Thoracic aorta (tissue), 2 donors: ENCODE measurements around the gene C19orf25. TPM values are rescaled to one million over a fixed set of nuclear protein-coding genes. Genes with fewer than 3 reads are reported as not detected.

Source experiments
- ATAC-seq: fragments of 150-250 bp; one replicate; pipeline ENCODE4 v1.8.0; 2017; ENCODE audit warnings: low read depth; ENCODE audit not compliant: insufficient number of reproducible peaks, low FRiP score
- DNase-seq: peaks from one replicate; pipeline ENCODE4 v3.0.0-alpha.2; 2020; ENCODE audit warnings: low spot score
- H3K27ac ChIP-seq, 2 donors: fragments of 200-600 bp; sonication (generic); 1 replicate in 1 of 2; 2 replicates in 1 of 2; pipeline ENCODE4 v1.5.1; 2016; ENCODE audit warnings: mild to moderate bottlenecking in 2 of 2, moderate library complexity in 2 of 2
- H3K27me3 ChIP-seq: fragments of 200-600 bp; sonication (generic); replicated peaks from 2 replicates; pipeline ENCODE4 v1.6.0; 2016; ENCODE audit warnings: mild to moderate bottlenecking; ENCODE audit not compliant: insufficient read depth
- H3K36me3 ChIP-seq: fragments of 200-600 bp; sonication (generic); one replicate; pipeline ENCODE4 v1.5.1; 2016
- H3K4me1 ChIP-seq, 2 donors: fragments of 200-600 bp; sonication (generic); 1 replicate in 1 of 2; 2 replicates in 1 of 2; pipeline versions ENCODE4 v1.5.1 to v1.6.0; 2016; ENCODE audit warnings: low read depth in 2 of 2, mild to moderate bottlenecking in 1 of 2; ENCODE audit not compliant: control insufficient read depth in 1 of 2
- H3K4me3 ChIP-seq: fragments of 200-600 bp; sonication (generic); 2 replicates; pipeline ENCODE4 v1.5.1; 2016; ENCODE audit warnings: mild to moderate bottlenecking
- H3K9me3 ChIP-seq: fragments of 200-600 bp; sonication (generic); 2 replicates; pipeline ENCODE4 v1.5.1; 2016
- total RNA-seq, 2 donors: library from RNA; depleted of rRNA; stranded (reverse); fragments of >200 nt; gene quantifications; one replicate each; pipeline versions ENCODE4 v1.1.0 to v1.2.3, GENCODE V29; 2016
- TF ChIP-seq, protein P1 (sequence below): fragments of 200-600 bp; sonication (generic); IDR thresholded peaks from one replicate; pipeline ENCODE4 v1.5.1; 2019; ENCODE audit warnings: antibody characterized with exemption

C19orf25 gene
- total RNA-seq, 2 donors from 2014 or later = 28.6 to 54.6 TPM

DNA sequence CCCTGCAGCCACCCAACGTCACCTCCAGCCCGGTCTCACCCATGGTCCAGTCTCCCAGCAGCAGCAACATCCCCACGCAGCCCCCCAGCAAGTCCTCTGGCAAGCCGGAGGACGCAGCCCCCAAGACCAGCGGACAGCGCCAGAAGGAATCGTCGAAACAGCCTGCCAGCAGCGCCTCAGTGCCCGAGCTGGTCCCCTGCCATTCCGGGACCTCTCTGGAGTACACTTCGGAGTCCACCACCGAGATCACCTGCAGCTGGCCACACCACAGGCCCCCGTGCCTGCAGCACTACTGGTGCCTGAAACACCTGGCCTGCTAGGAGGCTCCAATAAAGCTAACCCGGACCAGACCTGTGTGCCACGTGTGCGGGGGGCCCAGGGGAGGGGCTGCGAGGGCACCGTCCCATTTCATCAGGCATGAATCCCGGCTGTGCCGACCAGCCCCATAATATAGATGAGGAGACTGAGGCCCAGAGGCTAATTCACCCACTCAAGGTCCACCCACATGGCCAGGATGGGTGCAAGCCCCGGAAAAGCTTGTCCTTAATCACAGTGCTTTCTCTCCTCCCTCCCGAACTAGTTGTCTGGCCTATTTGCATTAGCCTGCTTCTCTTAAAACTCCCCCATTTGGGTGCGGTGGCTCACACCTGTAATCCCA lies 18.7 kb upstream of the C19orf25 start:
- no peaks in the 10 kb centered on the region for H3K4me1 ChIP-seq
- H3K9me3 ChIP-seq = no peaks in the 10 kb centered on the region
- TF ChIP-seq, protein P1, sequence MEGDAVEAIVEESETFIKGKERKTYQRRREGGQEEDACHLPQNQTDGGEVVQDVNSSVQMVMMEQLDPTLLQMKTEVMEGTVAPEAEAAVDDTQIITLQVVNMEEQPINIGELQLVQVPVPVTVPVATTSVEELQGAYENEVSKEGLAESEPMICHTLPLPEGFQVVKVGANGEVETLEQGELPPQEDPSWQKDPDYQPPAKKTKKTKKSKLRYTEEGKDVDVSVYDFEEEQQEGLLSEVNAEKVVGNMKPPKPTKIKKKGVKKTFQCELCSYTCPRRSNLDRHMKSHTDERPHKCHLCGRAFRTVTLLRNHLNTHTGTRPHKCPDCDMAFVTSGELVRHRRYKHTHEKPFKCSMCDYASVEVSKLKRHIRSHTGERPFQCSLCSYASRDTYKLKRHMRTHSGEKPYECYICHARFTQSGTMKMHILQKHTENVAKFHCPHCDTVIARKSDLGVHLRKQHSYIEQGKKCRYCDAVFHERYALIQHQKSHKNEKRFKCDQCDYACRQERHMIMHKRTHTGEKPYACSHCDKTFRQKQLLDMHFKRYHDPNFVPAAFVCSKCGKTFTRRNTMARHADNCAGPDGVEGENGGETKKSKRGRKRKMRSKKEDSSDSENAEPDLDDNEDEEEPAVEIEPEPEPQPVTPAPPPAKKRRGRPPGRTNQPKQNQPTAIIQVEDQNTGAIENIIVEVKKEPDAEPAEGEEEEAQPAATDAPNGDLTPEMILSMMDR = no peak
- ATAC-seq = no peak
- no peak overlapping the region for H3K4me3 ChIP-seq
- H3K27me3 ChIP-seq = no peaks in the 10 kb centered on the region
- H3K27ac ChIP-seq = no peak overlapping the region
- DNase-seq = no peak
- no peaks in the 10 kb centered on the region for H3K36me3 ChIP-seq

DNA sequence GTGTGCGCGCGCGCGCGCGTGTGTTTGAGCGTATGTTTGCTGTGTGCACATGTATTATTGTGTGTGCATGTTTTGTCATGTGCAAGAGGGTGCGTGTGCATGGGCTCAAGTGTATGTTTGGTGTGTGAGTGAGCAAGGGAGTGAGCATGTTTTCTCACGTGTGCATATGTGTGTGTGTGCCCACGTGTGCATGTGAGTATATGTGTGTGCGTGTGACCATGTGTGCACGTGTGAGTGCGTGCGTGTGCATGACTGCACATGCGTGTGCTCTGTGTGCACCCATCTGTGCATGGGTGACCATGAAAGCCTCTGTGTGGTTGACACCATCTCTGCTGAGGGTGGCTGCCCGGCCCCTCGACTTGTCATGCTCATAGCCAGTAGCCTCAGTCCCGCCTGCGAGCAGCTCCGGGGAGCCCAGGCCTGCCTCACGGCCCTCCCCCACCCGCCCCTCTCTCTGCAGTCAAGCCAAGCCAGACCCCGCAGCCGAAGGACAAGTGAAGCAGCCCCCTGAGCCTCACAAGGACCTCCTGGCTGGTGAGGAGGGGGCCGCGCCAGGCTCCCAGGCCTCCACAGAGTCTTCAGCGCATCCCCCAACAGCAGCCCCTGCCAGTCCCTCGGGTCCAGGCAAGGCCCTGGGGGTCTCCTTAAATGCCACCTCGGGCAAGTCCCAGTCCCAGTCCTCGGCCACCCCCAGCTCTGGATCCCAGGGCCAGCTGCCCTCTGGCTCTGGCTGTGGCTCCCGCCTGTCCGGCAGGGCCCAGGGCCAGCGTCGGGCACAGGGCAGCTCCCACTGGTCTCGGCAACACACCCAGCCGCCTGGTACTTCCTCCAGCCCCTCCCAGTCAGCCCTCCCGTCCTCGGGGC lies 17.9 kb upstream of the C19orf25 start:
- DNase-seq = no peak
- H3K36me3 ChIP-seq = no peaks in the 10 kb centered on the region

DNA sequence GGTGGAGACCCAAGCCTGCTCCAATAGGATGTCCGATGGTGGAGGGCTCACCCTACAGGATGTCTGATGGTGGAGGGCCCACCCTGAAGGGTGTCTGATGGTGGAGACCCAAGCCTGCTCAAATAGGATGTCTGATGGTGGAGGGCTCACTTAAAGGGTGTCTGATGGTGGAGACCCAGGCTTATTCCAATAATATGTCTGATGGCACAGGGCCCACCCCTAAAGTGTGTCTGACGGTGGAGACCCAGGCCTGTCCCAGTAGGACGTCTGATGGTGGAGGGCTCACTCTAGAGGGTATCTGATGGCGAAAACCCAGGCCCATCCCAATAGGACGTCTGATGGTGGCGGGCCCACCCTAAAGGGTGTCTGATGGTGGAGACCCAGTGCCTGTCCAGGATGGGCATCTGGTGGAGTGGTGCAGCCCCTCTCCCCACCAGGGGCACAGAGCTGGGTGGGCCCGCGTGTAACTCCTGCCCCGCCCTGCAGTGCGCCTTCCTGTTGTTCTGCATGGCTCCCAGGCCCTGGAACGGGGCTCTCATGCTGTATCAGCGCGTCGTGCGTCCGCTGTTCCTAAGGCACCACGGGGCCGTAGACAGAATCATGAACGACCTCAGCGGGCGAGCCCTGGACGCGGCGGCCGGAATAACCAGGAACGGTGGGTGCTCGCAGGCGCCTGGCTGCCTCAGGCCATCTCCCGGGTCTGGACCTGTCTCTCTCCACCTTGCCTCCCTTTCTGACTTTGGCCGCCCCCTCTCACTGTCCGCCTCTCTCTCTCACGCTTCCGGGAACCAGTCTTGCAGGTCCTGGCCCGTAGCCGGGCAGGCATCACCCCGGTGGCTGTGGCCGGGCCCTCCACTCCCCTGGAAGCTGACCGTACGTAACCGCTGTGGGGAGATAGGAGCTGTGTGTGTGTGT lies 17.0 kb upstream of the C19orf25 start:
- Histone ChIP-seq H3K4me3 (no peak overlapping the region), H3K9me3 (no peaks in the 10 kb centered on the region), H3K27ac (no peak overlapping the region), H3K27me3 (no peaks in the 10 kb centered on the region), H3K36me3 (no peaks in the 10 kb centered on the region), H3K4me1 (peaks cover 0 to 5% of the 10 kb centered on the region in 2 donors)
- no peak for ATAC-seq
- no peak for DNase-seq
- TF ChIP-seq, protein P1 = no peak

More for the DNA sequence above, 17.9 kb upstream of the C19orf25 start:
- no peak for ATAC-seq
- no peak overlapping the region for H3K27ac ChIP-seq
- H3K27me3 ChIP-seq = no peaks in the 10 kb centered on the region
- TF ChIP-seq, protein P1 = no peak
- no peaks in the 10 kb centered on the region for H3K9me3 ChIP-seq
- no peaks in the 10 kb centered on the region for H3K4me1 ChIP-seq
- no peak overlapping the region for H3K4me3 ChIP-seq

DNA sequence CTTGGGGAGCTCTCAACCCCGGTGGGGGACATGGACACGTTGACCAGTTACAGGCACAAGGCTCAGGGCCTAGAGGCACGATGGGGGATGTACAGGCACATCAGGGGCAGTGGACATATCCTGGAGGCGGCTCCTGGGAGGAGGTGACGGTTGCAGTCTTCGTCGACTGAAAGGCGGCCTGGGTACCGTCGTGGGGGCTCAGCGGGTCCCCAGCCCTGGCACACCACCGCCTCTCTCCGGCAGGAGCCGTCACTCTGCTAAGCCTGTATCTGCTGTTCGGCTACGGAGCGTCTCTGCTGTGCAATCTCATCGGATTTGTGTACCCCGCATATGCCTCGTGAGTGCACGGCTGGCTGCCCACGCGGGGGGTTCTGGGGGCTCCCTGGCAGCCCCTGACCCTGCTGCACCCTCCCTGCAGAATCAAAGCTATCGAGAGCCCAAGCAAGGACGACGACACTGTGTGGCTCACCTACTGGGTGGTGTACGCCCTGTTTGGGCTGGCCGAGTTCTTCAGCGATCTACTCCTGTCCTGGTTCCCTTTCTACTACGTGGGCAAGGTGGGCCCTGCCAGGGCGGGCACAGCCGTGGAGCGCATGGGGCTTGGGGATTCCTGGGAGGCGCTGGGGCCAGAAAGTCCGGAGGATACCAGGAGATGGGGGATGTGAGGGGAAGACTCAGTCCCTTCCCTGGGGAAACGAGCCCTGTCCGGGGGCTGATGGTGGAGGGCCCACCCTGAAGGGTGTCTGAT lies 16.2 kb upstream of the C19orf25 start:
- Histone ChIP-seq H3K36me3 (no peaks in the 10 kb centered on the region), H3K27ac (no peak overlapping the region), H3K4me3 (no peak overlapping the region), H3K9me3 (no peaks in the 10 kb centered on the region), H3K27me3 (no peaks in the 10 kb centered on the region), H3K4me1 (peaks cover 0 to 7% of the 10 kb centered on the region in 2 donors)
- DNase-seq (no peak), ATAC-seq (no peak)
- TF ChIP-seq, protein P1 = no peak
